ENCODE data around the gene TLE1.

DNA sequence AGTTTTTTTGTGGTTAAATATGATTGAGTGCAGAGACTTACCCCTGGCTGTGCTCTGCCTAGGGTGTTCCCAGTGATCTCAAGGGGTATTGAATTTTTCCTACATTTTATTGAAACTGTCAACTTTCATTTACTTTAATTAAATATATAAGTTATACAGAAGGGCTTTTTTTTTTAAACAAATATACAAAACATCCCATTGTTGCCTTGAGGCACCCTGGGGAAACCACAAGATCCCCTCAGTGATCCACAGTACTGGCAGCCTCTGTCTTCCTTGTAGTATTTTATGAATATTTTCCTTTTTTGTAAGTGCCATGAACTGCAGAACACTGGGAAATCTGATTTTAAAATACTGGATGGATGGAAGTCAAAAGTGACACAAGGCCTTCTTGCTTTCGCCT, 123.7 kb downstream of the TLE1 start:
- TF ChIP-seq, protein P1, sequence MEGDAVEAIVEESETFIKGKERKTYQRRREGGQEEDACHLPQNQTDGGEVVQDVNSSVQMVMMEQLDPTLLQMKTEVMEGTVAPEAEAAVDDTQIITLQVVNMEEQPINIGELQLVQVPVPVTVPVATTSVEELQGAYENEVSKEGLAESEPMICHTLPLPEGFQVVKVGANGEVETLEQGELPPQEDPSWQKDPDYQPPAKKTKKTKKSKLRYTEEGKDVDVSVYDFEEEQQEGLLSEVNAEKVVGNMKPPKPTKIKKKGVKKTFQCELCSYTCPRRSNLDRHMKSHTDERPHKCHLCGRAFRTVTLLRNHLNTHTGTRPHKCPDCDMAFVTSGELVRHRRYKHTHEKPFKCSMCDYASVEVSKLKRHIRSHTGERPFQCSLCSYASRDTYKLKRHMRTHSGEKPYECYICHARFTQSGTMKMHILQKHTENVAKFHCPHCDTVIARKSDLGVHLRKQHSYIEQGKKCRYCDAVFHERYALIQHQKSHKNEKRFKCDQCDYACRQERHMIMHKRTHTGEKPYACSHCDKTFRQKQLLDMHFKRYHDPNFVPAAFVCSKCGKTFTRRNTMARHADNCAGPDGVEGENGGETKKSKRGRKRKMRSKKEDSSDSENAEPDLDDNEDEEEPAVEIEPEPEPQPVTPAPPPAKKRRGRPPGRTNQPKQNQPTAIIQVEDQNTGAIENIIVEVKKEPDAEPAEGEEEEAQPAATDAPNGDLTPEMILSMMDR (IDR thresholded peaks at IDR 0.05 in 2 of 3, conservative IDR thresholded peaks at IDR 0.05 in 1 of 3; ENCODE audit: borderline replicate concordance in 1 of 3, insufficient read depth in 1 of 3, low read depth in 2 of 3, low read length in 2 of 3) = no peak
- TF ChIP-seq POLR2A (IDR thresholded peaks at IDR 0.05; ENCODE audit: borderline replicate concordance, extremely low read depth, insufficient read depth, insufficient read length) (no peak), RAD21 (IDR thresholded peaks at IDR 0.05; ENCODE audit: low read depth) (no peak), EZH2phosphoT487 (IDR thresholded peaks at IDR 0.05; ENCODE audit: borderline replicate concordance) (no peak), EZH2 (IDR thresholded peaks at IDR 0.05) (no peak)
- TF ChIP-seq, protein P2, sequence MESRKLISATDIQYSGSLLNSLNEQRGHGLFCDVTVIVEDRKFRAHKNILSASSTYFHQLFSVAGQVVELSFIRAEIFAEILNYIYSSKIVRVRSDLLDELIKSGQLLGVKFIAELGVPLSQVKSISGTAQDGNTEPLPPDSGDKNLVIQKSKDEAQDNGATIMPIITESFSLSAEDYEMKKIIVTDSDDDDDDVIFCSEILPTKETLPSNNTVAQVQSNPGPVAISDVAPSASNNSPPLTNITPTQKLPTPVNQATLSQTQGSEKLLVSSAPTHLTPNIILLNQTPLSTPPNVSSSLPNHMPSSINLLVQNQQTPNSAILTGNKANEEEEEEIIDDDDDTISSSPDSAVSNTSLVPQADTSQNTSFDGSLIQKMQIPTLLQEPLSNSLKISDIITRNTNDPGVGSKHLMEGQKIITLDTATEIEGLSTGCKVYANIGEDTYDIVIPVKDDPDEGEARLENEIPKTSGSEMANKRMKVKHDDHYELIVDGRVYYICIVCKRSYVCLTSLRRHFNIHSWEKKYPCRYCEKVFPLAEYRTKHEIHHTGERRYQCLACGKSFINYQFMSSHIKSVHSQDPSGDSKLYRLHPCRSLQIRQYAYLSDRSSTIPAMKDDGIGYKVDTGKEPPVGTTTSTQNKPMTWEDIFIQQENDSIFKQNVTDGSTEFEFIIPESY (IDR thresholded peaks at IDR 0.05; ENCODE audit: extremely low read depth, insufficient replicate concordance, low read length) = no peak
- TF ChIP-seq, protein P3, sequence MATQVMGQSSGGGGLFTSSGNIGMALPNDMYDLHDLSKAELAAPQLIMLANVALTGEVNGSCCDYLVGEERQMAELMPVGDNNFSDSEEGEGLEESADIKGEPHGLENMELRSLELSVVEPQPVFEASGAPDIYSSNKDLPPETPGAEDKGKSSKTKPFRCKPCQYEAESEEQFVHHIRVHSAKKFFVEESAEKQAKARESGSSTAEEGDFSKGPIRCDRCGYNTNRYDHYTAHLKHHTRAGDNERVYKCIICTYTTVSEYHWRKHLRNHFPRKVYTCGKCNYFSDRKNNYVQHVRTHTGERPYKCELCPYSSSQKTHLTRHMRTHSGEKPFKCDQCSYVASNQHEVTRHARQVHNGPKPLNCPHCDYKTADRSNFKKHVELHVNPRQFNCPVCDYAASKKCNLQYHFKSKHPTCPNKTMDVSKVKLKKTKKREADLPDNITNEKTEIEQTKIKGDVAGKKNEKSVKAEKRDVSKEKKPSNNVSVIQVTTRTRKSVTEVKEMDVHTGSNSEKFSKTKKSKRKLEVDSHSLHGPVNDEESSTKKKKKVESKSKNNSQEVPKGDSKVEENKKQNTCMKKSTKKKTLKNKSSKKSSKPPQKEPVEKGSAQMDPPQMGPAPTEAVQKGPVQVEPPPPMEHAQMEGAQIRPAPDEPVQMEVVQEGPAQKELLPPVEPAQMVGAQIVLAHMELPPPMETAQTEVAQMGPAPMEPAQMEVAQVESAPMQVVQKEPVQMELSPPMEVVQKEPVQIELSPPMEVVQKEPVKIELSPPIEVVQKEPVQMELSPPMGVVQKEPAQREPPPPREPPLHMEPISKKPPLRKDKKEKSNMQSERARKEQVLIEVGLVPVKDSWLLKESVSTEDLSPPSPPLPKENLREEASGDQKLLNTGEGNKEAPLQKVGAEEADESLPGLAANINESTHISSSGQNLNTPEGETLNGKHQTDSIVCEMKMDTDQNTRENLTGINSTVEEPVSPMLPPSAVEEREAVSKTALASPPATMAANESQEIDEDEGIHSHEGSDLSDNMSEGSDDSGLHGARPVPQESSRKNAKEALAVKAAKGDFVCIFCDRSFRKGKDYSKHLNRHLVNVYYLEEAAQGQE (IDR thresholded peaks at IDR 0.05; ENCODE audit: low read depth) = no peak

All from HCT116 (cell line).